Stimulated activated CD4-positive, alpha-beta T cell treated with anti-CD3 and anti-CD28 coated beads, TNF-alpha, amount 100 ng/mL, for 4 hours (primary cell): ENCODE data around the gene CAPSL.
A peak's percentile ranks its signal among the peaks of the same experiment; 100 is the strongest.
"Not testable (repeated sequence)": the region's sequence is repeated elsewhere in the genome, so short reads cannot be mapped to it uniquely, and the experiment has no call there.

ENCODE experiments used
- DNase-seq, 3 experiments: peaks; one replicate each; pipeline ENCODE4 v3.0.0-alpha.2; 2020; ENCODE audit warnings: low read depth in 3 of 3

The CAPSL gene

GRCh38 chr5:35938568-35939227 lies at the start of gene CAPSL:
TSS of gene CAPSL (minus strand) at chr5:35938622. CDS start at chr5:35921120, 17,502 bp downstream.
- no peak for DNase-seq

- DNase-seq = no peak
These were observed 49.4 kb upstream of the CAPSL start for GRCh38 chr5:35987776-35988175.

GRCh38 chr5:35979715-35980114 lies 41.3 kb upstream of the CAPSL start:
- no peak for DNase-seq

- not testable (repeated sequence) for DNase-seq
These were observed 38.4 kb upstream of the CAPSL start for GRCh38 chr5:35976859-35977258.

GRCh38 chr5:35974570-35974969 lies 36.1 kb upstream of the CAPSL start:
- DNase-seq = no peak

GRCh38 chr5:35971878-35972210 lies 33.4 kb upstream of the CAPSL start:
- DNase-seq = no peak

GRCh38 chr5:35971186-35971877 lies 32.9 kb upstream of the CAPSL start:
- no peak for DNase-seq

- DNase-seq = no peak
These were observed 25.0 kb upstream of the CAPSL start for GRCh38 chr5:35963381-35963843.

- no peak for DNase-seq
These were observed 21.9 kb upstream of the CAPSL start for GRCh38 chr5:35960328-35960727.

GRCh38 chr5:35956429-35956828 lies 18.0 kb upstream of the CAPSL start:
- no peak for DNase-seq

- no peak for DNase-seq
These were observed 15.8 kb upstream of the CAPSL start for GRCh38 chr5:35954175-35954574.

GRCh38 chr5:35947085-35947484 lies 8.7 kb upstream of the CAPSL start:
- no peak for DNase-seq

- DNase-seq = no peak
These were observed 1.2 kb upstream of the CAPSL start for GRCh38 chr5:35939639-35940038.

- peak in 2 of 3 experiments; percentile 33 to 44 for DNase-seq
These were observed 11.9 kb downstream of the CAPSL start for GRCh38 chr5:35926389-35927051.

- DNase-seq = peak; percentile 71 to 81 (median 79)
These were observed 13.3 kb downstream of the CAPSL start for GRCh38 chr5:35924950-35925722.

GRCh38 chr5:35924122-35924949 lies 14.1 kb downstream of the CAPSL start:
- DNase-seq = no peak

- DNase-seq = no peak
These were observed 16.0 kb downstream of the CAPSL start for GRCh38 chr5:35922468-35922867.

- no peak for DNase-seq
These were observed 16.5 kb downstream of the CAPSL start for GRCh38 chr5:35921930-35922329.

- no peak for DNase-seq
These were observed 17.5 kb downstream of the CAPSL start for GRCh38 chr5:35920890-35921289.

GRCh38 chr5:35919191-35919590 lies 19.2 kb downstream of the CAPSL start:
- no peak for DNase-seq

- DNase-seq = no peak
These were observed 29.6 kb downstream of the CAPSL start for GRCh38 chr5:35908814-35909213.
